HepG2 (cell line): ENCODE results near the gene EFHD2. TPM values are rescaled to one million over a fixed set of nuclear protein-coding genes. Genes with fewer than 3 reads are reported as not detected.

ENCODE experiments used
- ATAC-seq: fragments of 200-7000 bp; cut with Tn5 transposase; 3 replicates; pipeline ENCODE4 v1.9.1; 2020; ENCODE audit warnings: mild to moderate bottlenecking, moderate library complexity
- BruUV-seq: library from RNA; stranded (reverse); fragments of 400-500 nt; replicated peaks from 2 replicates; lab custom pipeline; 2021; lab: Mats Ljungman, UMichigan
- CTCF ChIA-PET: fragments of 300-600 bp; formaldehyde crosslinking; extraction: SDS; loops from one replicate; lab custom pipeline; 2021; ENCODE audit warnings: low total read pairs, inconsistent platforms, low intra/inter-chr PET ratio; lab: Yijun Ruan, JAX
- POLR2A ChIA-PET: fragments of 350-600 bp; sonication (Branson Sonifier 250); formaldehyde crosslinking; loops from one replicate; lab custom pipeline; 2020; ENCODE audit warnings: antibody characterized with exemption, inconsistent platforms; lab: Yijun Ruan, JAX
- DNase-seq: peaks from one replicate; pipeline ENCODE4 v3.0.0-alpha.2; 2015; ENCODE audit warnings: low spot score
- FAIRE-seq: peaks from 3 replicates; lab custom pipeline; 2011; peaks lifted over from hg19 to GRCh38; lab: Jason Lieb, UNC
- H2AFZ ChIP-seq: one replicate; pipeline ENCODE4 v1.6.1; 2011; ENCODE audit warnings: low read length, inconsistent platforms
- H3K27ac ChIP-seq: fragments of 300-600 bp; 3 replicates; pipeline ENCODE4 v1.8.0; 2011; ENCODE audit warnings: mixed run types, mild to moderate bottlenecking, mixed read lengths, low read length, inconsistent platforms; ENCODE audit not compliant: insufficient read depth; ENCODE audit errors: extremely low read length
- H3K27me3 ChIP-seq, 2 experiments: fragments of 200-600 bp in 1 of 2; 2 replicates in 1 of 2; 3 replicates in 1 of 2; pipeline versions ENCODE4 v1.6.0 to v1.8.0; 2011; ENCODE audit warnings: low read length in 2 of 2, mild to moderate bottlenecking in 2 of 2, moderate library complexity in 2 of 2, inconsistent platforms in 1 of 2; ENCODE audit not compliant: insufficient read depth in 2 of 2, control insufficient read depth in 1 of 2
- H3K36me3 ChIP-seq, 2 experiments: fragments of 200-600 bp in 1 of 2; replicated peaks in 1 of 2; 2 replicates in 1 of 2; 3 replicates in 1 of 2; pipeline versions ENCODE4 v1.5.1 to v1.8.0; 2011; ENCODE audit warnings: low read length in 2 of 2, inconsistent platforms in 1 of 2; ENCODE audit not compliant: insufficient read depth in 2 of 2, control insufficient read depth in 1 of 2
- H3K4me1 ChIP-seq: 2 replicates; pipeline ENCODE4 v1.5.1; 2012; ENCODE audit warnings: low read length, inconsistent platforms; ENCODE audit not compliant: insufficient read depth
- H3K4me2 ChIP-seq: 2 replicates; pipeline ENCODE4 v1.6.0; 2011; ENCODE audit warnings: low read depth, low read length, inconsistent platforms
- H3K4me3 ChIP-seq, 3 experiments: fragments of 200-600 bp in 1 of 3; sonication (generic), shearing (Covaris generic) in 1 of 3; replicated peaks in 1 of 3; 2 replicates each; pipeline ENCODE4 v1.5.1; 2011 to 2016; ENCODE audit warnings: low read length in 3 of 3, inconsistent platforms in 2 of 3, low read depth in 2 of 3, mild to moderate bottlenecking in 2 of 3, control low read depth in 1 of 3, mixed read lengths in 1 of 3; ENCODE audit not compliant: insufficient read depth in 1 of 3
- H3K79me2 ChIP-seq: one replicate; pipeline ENCODE4 v1.6.1; 2011; ENCODE audit warnings: low read length, inconsistent platforms; ENCODE audit not compliant: insufficient read depth
- H3K9ac ChIP-seq: 2 replicates; pipeline ENCODE4 v1.6.0; 2011; ENCODE audit warnings: mild to moderate bottlenecking, low read depth, low read length, inconsistent platforms; ENCODE audit not compliant: insufficient read depth
- H3K9me3 ChIP-seq: 2 replicates; pipeline ENCODE4 v1.5.1; 2012; ENCODE audit warnings: mild to moderate bottlenecking, low read length
- H4K20me1 ChIP-seq: 2 replicates; pipeline ENCODE4 v1.6.0; 2011; ENCODE audit warnings: inconsistent platforms, mild to moderate bottlenecking, low read length, moderate library complexity; ENCODE audit not compliant: insufficient read depth
- ARHGAP35 ChIP-seq: sonication (generic); formaldehyde crosslinking; IDR thresholded peaks from 2 replicates; pipeline ENCODE4 v1.9.0; 2022; ENCODE audit warnings: mild to moderate bottlenecking, inconsistent platforms, moderate library complexity, missing genetic modification reagents, borderline replicate concordance
- BRD4 ChIP-seq: sonication (generic); formaldehyde crosslinking; IDR thresholded peaks from 2 replicates; pipeline ENCODE4 v1.4.0; 2020; ENCODE audit warnings: missing genetic modification reagents
- HCFC1 ChIP-seq: fragments of 150-350 bp; IDR thresholded peaks from 2 replicates; pipeline ENCODE4 v1.6.1; 2014; ENCODE audit warnings: low read depth, low read length
- ISL2 ChIP-seq: sonication (generic); formaldehyde crosslinking; IDR thresholded peaks from 2 replicates; pipeline ENCODE4 v1.5.0; 2020; ENCODE audit warnings: missing genetic modification reagents
- KDM6A ChIP-seq: IDR thresholded peaks from 2 replicates; pipeline ENCODE4 v1.6.1; 2016; ENCODE audit warnings: low read depth
- MLX ChIP-seq: IDR thresholded peaks from 2 replicates; pipeline ENCODE4 v1.6.1; 2016
- NFIB ChIP-seq: sonication (generic); formaldehyde crosslinking; IDR thresholded peaks from 2 replicates; pipeline ENCODE4 v1.9.0; 2021; ENCODE audit warnings: missing genetic modification reagents, mild to moderate bottlenecking, borderline replicate concordance
- SMARCC2 ChIP-seq: fragments of 450-650 bp; IDR thresholded peaks from 2 replicates; pipeline ENCODE4 v1.6.1; 2017; ENCODE audit warnings: antibody characterized with exemption, mild to moderate bottlenecking
- SRSF1 ChIP-seq: fragments of 200-400 bp; formaldehyde crosslinking; optimal IDR thresholded peaks from 2 replicates; pipeline ENCODE3; 2017; ENCODE audit warnings: mild to moderate bottlenecking, low read depth, low read length, moderate library complexity
- SSRP1 ChIP-seq: IDR thresholded peaks from 2 replicates; pipeline ENCODE4 v1.6.1; 2016; ENCODE audit warnings: control low read depth
- ZFY ChIP-seq: sonication (generic); formaldehyde crosslinking; IDR thresholded peaks from 2 replicates; pipeline ENCODE4 v1.4.0; 2020; ENCODE audit warnings: missing genetic modification reagents
- ZNF101 ChIP-seq: sonication (generic); formaldehyde crosslinking; IDR thresholded peaks from 2 replicates; pipeline ENCODE4 v1.4.0; 2020; ENCODE audit warnings: mild to moderate bottlenecking, low read depth, missing genetic modification reagents, borderline replicate concordance
- ZNF350 ChIP-seq: sonication (generic); formaldehyde crosslinking; IDR thresholded peaks from 2 replicates; pipeline ENCODE4 v1.4.0; 2020; ENCODE audit warnings: mild to moderate bottlenecking, low read depth, missing genetic modification reagents, borderline replicate concordance
- ZNF468 ChIP-seq: sonication (generic); formaldehyde crosslinking; IDR thresholded peaks from 2 replicates; pipeline ENCODE4 v1.8.0; 2022; ENCODE audit warnings: mild to moderate bottlenecking, moderate library complexity, missing genetic modification reagents
- WGBS: methylation state at CpG from one replicate; pipeline ENCODE4 v1.1.6; 2017; ENCODE audit warnings: low lambda C conversion rate; 5-methylcytosine and 5-hydroxymethylcytosine counted together
- in situ Hi-C: cut with HindIII; loops from 2 replicates; pipeline ENCODE4 v1.10.0; 2017; ENCODE audit warnings: low pct_unique_long_range_greater_than_20kb; ENCODE audit not compliant: extremely low pct_ligation_motif_present
- intact Hi-C: fragments of 100-400 bp; cut with micrococcal nuclease; formaldehyde crosslinking; loops from one replicate; pipeline ENCODE4 v1.10.0; 2022; ENCODE audit not compliant: unreplicated experiment
- polyA plus RNA-seq, 8 experiments: library from polyadenylated mRNA; depleted of rRNA in 3 of 8; stranded (reverse) in 7 of 8; unstranded in 1 of 8; fragments of >200 nt; fragmentation: Illumina TruSeq in 4 of 8; extraction: Trizol in 4 of 8; gene quantifications; 2 replicates each; pipeline versions ENCODE4 v1.2.1 to v1.2.3, GENCODE V29; 2011 to 2016; ENCODE audit warnings: low read depth in 4 of 8, missing spikeins in 1 of 8, mixed read lengths in 1 of 8; ENCODE audit not compliant: insufficient read depth in 1 of 8
- total RNA-seq, 5 experiments: library from RNA; depleted of rRNA; stranded (reverse); fragments of >200 nt; fragmentation: Illumina TruSeq; extraction: Trizol; gene quantifications; 2 replicates each; pipeline ENCODE4 v1.2.3, GENCODE V29; 2016; ENCODE audit warnings: low read depth in 1 of 5
- TF ChIP-seq, protein P1 (sequence below): sonication (generic); formaldehyde crosslinking; IDR thresholded peaks from 2 replicates; pipeline ENCODE4 v1.4.0; 2020; ENCODE audit warnings: missing genetic modification reagents
- TF ChIP-seq, protein P2 (sequence below): sonication (generic); formaldehyde crosslinking; conservative IDR thresholded peaks from 2 replicates; pipeline ENCODE4 v1.5.0; 2020; ENCODE audit warnings: missing genetic modification reagents
- TF ChIP-seq, protein P3 (sequence below): sonication (generic); formaldehyde crosslinking; IDR thresholded peaks from 2 replicates; pipeline ENCODE4 v1.4.0; 2020; ENCODE audit warnings: mild to moderate bottlenecking, missing genetic modification reagents

The EFHD2 gene
- total and polyA plus RNA-seq, 2 of the 13 experiments (the other 11 are each of a cell fraction or from before 2014, with no cell fraction given), result 9.4 to 12.7 TPM

GRCh38 chr1:15455522-15455921 is 45.8 kb downstream of the EFHD2 start:
- FAIRE-seq (no peak), ATAC-seq (no peak), DNase-seq (no peak)
- TF ChIP-seq SRSF1, result no peak
- no peak for TF ChIP-seq ISL2 (CRISPR knock-in tag)
- no peak for TF ChIP-seq ZNF468
- no peak for TF ChIP-seq SMARCC2
- TF ChIP-seq MLX, result no peak
- TF ChIP-seq, protein P1, sequence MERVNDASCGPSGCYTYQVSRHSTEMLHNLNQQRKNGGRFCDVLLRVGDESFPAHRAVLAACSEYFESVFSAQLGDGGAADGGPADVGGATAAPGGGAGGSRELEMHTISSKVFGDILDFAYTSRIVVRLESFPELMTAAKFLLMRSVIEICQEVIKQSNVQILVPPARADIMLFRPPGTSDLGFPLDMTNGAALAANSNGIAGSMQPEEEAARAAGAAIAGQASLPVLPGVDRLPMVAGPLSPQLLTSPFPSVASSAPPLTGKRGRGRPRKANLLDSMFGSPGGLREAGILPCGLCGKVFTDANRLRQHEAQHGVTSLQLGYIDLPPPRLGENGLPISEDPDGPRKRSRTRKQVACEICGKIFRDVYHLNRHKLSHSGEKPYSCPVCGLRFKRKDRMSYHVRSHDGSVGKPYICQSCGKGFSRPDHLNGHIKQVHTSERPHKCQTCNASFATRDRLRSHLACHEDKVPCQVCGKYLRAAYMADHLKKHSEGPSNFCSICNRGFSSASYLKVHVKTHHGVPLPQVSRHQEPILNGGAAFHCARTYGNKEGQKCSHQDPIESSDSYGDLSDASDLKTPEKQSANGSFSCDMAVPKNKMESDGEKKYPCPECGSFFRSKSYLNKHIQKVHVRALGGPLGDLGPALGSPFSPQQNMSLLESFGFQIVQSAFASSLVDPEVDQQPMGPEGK, result no peak
- TF ChIP-seq ZFY (CRISPR knock-in tag), result no peak
- TF ChIP-seq ZNF350 (CRISPR knock-in tag), result no peak
- TF ChIP-seq SSRP1 (CRISPR knock-in tag), result no peak
- no peak for TF ChIP-seq ARHGAP35 (CRISPR knock-in tag)
- no peak for TF ChIP-seq ZNF101 (CRISPR knock-in tag)
- TF ChIP-seq, protein P2, sequence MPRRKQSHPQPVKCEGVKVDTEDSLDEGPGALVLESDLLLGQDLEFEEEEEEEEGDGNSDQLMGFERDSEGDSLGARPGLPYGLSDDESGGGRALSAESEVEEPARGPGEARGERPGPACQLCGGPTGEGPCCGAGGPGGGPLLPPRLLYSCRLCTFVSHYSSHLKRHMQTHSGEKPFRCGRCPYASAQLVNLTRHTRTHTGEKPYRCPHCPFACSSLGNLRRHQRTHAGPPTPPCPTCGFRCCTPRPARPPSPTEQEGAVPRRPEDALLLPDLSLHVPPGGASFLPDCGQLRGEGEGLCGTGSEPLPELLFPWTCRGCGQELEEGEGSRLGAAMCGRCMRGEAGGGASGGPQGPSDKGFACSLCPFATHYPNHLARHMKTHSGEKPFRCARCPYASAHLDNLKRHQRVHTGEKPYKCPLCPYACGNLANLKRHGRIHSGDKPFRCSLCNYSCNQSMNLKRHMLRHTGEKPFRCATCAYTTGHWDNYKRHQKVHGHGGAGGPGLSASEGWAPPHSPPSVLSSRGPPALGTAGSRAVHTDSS, result no peak
- TF ChIP-seq HCFC1, result no peak
- no peak for TF ChIP-seq KDM6A (CRISPR knock-in tag)
- TF ChIP-seq, protein P3, sequence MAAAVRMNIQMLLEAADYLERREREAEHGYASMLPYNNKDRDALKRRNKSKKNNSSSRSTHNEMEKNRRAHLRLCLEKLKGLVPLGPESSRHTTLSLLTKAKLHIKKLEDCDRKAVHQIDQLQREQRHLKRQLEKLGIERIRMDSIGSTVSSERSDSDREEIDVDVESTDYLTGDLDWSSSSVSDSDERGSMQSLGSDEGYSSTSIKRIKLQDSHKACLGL (CRISPR knock-in tag), result no peak
- TF ChIP-seq NFIB (CRISPR knock-in tag), result no peak
- no peak for TF ChIP-seq BRD4
- ChIA-PET POLR2A (no interaction called here), CTCF (no interaction called here)
- Histone ChIP-seq H3K27me3 (peaks cover 0 to 1% of the 10 kb centered on the region in 2 experiments; a peak in 2 of 5 replicates), H3K9ac (no peak overlapping the region), H3K79me2 (no peaks in the 10 kb centered on the region), H3K9me3 (no peaks in the 10 kb centered on the region), H3K4me3 (no peak overlapping the region), H3K36me3 (no peaks in the 10 kb centered on the region), H4K20me1 (no peaks in the 10 kb centered on the region), H3K4me2 (no peak overlapping the region), H3K27ac (no peak overlapping the region), H3K4me1 (peaks cover 7% of the 10 kb centered on the region), H2AFZ (no peak overlapping the region)
- no TSS peak for BruUV-seq
- intact Hi-C loops (no loop called here), in situ Hi-C loops (no loop called here)
- WGBS, result 55% methylated on average over 3 of the region's 6 CpGs
